Measurements from ENCODE around the gene DYNC1H1.
"Not testable (repeated sequence)": the region's sequence is repeated elsewhere in the genome, so short reads cannot be mapped to it uniquely, and the experiment has no call there.

Gene DYNC1H1

GRCh38 chr14:101966742-101967141 lies 2.4 kb downstream of the DYNC1H1 start:
- Mint-ChIP-seq H3K4me3 (peak overlapping the region; percentile 76), H3K36me3 (peaks cover 2% of the 10 kb centered on the region), H3K4me1 (ENCODE audit: low read depth) (peaks cover 46% of the 10 kb centered on the region), H3K9me3 (ENCODE audit: low read depth) (no peaks in the 10 kb centered on the region), H3K27me3 (no peaks in the 10 kb centered on the region), H3K27ac (peak overlapping the region; percentile 66)

DNA sequence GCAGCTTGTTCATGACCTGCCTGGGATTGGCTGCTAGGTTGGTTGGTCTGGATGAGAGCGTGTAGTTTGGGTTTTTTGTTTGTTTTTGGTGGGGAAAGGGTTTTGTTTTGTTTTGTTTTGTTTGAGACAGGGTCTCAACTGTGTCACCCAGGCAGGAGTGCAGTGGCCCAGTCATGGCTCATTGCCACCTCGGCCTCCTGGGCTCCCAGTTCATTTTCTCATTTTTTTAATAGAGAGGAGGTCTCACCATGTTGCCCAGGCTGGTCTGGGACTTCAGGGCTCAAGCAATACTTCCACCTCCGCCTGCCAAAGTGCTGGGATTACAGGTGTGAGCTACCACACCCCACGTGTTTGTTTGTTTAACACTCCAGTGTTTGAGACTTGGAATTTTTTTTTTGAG lies 3.8 kb downstream of the DYNC1H1 start:
- Mint-ChIP-seq H3K4me1 (ENCODE audit: low read depth) (peaks cover 57% of the 10 kb centered on the region), H3K27ac (peak overlapping the region; percentile 82), H3K36me3 (peaks cover 2% of the 10 kb centered on the region), H3K4me3 (no peak overlapping the region), H3K9me3 (ENCODE audit: low read depth) (no peaks in the 10 kb centered on the region), H3K27me3 (no peaks in the 10 kb centered on the region)

DNA sequence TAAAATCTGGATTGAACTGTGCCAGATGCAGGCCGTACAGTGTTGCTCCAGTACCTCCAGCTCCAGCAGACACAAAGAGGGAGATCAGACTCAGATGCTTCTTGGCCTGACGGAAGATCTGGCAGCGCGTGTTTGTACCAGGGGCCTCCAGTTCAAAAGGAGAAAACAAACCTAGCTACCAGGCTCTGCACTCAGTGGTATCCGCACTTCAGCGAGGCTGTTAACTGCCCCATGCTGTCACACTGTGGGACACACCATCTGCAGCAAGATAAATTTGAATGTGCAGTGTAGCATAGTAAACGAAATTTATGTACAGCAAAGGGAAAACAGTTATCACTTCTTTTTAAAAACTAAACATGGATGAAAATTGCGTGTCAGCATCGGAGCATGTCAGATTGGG lies 5.1 kb downstream of the DYNC1H1 start:
- H3K27ac Mint-ChIP-seq, result peak overlapping the region; percentile 61
- no peaks in the 10 kb centered on the region for H3K27me3 Mint-ChIP-seq
- peaks cover 53% of the 10 kb centered on the region for H3K4me1 Mint-ChIP-seq (ENCODE audit: low read depth)
- no peak overlapping the region for H3K4me3 Mint-ChIP-seq
- H3K9me3 Mint-ChIP-seq (ENCODE audit: low read depth), result no peaks in the 10 kb centered on the region
- peaks cover 2% of the 10 kb centered on the region for H3K36me3 Mint-ChIP-seq

DNA sequence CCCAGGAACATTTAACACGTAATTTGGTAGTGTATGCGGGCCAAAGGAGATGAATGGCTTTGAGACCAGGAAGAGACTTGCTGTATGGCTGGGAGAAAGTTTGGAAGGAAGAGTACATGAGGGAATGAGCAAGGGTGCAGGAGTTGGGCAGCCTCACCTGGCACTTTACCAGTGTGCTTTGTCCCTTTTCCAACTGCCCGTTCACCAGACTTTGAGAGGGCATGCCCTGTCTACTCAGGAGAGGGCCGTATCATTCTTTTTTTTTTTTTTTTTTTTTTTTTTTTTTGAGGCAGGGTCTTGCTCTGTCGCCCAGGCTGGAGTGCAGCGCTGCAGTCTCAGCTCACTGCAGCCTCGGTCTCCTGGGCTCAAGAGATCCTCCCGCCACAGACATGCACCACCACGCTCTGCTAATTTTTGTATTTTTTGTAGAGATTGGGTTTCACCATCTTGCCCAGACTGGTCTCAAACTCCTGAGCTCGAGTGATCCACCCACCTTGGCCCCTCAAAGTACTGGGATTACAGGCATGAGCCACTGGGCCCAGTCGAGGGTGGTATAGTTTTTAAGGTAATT lies 6.5 kb downstream of the DYNC1H1 start:
- Mint-ChIP-seq H3K36me3 (peaks cover 2% of the 10 kb centered on the region), H3K27ac (no peak overlapping the region), H3K4me1 (ENCODE audit: low read depth) (peaks cover 55% of the 10 kb centered on the region), H3K27me3 (no peaks in the 10 kb centered on the region), H3K9me3 (ENCODE audit: low read depth) (no peaks in the 10 kb centered on the region), H3K4me3 (no peak overlapping the region)

DNA sequence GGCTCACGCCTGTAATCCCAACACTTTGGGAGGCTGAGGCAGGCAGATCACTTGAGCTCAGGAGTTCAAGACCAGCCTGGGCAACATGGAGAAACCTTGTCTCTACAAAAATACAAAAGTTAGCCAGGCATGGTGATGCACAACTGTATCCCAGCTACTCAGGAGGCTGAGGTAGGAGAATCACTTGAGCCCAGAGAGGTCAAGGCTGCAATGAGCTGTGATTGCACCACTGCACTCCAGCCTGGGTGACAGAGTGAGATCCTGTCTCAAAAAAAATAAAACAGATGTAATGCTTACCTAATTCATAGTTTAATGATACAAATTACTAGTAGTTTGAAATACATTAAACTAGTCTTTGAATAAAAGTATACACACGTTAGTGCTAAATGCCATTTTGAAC lies 7.1 kb downstream of the DYNC1H1 start:
- not testable (repeated sequence) for H3K36me3 Mint-ChIP-seq; H3K9me3 Mint-ChIP-seq (ENCODE audit: low read depth); H3K27me3 Mint-ChIP-seq; H3K27ac Mint-ChIP-seq; H3K4me3 Mint-ChIP-seq
- peaks cover 52% of the 10 kb centered on the region for H3K4me1 Mint-ChIP-seq (ENCODE audit: low read depth)

DNA sequence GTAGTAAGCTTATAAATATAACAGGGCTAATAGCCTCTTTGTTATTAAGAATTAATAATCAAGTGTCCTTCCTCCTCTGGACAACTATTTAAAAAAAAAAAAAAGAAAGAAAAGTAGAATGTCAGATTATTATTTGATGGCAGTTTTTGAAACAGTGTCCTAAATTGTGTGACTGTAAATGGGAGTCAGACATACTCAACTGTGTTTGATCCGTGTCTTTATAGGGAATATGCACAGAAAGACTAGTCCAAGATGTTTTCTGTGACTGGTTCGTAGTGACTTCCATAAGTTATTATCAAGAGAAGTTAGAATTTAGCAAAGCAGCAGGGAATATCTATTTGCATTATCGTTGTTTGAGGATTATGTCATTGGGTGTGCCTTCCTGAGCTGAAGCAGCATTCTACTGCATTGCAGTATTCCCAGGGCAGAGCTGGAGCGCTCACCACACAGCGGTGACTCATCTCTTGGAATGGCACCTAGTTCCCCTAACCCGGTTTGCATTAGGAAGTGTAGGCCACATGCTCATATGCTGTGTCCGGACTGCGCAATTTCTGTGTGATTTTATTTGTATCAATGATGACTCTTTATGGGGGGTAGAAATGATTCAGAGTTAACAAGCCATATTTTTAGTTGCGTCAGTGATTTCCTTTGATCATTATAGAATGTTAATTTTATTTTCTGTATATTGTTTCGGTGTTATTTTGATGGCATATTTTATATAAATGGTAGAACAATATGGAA lies 7.9 kb downstream of the DYNC1H1 start:
- no peaks in the 10 kb centered on the region for H3K27me3 Mint-ChIP-seq
- no peak overlapping the region for H3K4me3 Mint-ChIP-seq
- peaks cover 2% of the 10 kb centered on the region for H3K36me3 Mint-ChIP-seq
- H3K27ac Mint-ChIP-seq, result peak overlapping the region; percentile 58
- no peaks in the 10 kb centered on the region for H3K9me3 Mint-ChIP-seq (ENCODE audit: low read depth)
- peaks cover 45% of the 10 kb centered on the region for H3K4me1 Mint-ChIP-seq (ENCODE audit: low read depth)

GRCh38 chr14:101973356-101973755 lies 9.0 kb downstream of the DYNC1H1 start:
- Mint-ChIP-seq H3K27me3 (no peaks in the 10 kb centered on the region), H3K9me3 (ENCODE audit: low read depth) (no peaks in the 10 kb centered on the region), H3K4me3 (no peak overlapping the region), H3K4me1 (ENCODE audit: low read depth) (peaks cover 37% of the 10 kb centered on the region), H3K36me3 (no peaks in the 10 kb centered on the region), H3K27ac (no peak overlapping the region)

DNA sequence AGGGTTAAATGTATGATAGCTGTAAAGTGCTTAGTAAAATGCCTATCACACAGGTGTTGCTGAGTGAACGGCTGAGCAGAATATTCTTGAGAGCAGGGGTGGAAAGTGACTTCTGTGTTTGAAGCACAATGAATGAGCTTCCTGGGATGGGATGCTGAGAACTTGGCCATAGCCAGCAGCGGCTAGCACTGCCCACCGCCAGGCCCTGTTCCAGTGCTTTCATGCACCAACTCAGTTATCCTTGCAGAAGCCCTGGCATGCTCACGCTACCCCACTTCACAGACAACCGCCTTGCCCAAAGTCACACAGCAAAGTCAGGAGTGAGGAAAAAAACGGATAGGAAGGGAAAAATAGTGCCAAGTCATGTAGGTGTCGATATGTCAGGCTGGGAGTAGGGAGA lies 10.9 kb downstream of the DYNC1H1 start:
- Mint-ChIP-seq H3K27me3 (no peaks in the 10 kb centered on the region), H3K36me3 (peaks cover 8% of the 10 kb centered on the region), H3K9me3 (ENCODE audit: low read depth) (no peaks in the 10 kb centered on the region), H3K4me3 (no peak overlapping the region), H3K27ac (no peak overlapping the region), H3K4me1 (ENCODE audit: low read depth) (peaks cover 26% of the 10 kb centered on the region)

DNA sequence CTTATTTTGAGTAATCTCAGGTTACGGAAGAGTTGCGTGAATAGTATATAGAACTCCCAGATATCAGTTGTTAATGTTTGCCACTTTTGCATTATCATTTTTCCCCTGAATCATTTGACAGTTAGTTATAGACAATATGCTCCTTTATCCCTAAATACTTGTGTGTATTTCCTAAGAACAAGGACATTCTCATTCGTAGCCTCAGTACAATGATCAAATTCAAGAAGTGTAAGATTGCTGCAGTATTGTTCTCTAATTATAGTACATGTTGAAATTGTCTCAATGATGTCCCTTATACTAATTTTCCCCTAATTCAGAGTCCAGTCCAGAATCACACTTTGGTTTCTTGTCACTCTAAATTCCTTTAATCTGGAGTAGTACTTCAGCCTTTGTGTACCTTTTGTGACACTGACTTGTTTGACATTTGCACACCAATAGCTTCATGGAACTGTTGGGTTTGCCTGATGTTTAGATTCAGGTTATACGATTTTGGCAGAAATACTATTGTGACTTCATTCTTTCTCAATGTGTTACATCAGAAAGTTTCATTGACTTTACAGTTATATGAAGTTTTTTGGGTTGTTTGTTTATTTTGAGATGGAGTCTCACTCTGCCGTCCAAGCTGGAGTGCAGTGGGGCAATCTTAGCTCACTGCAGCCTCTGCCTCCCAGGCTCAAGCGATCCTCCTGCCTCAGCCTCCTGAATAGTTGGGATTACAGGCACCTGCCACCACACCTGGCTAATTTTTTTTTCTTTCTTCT lies 13.1 kb downstream of the DYNC1H1 start:
- H3K36me3 Mint-ChIP-seq, result peaks cover 8% of the 10 kb centered on the region
- no peak overlapping the region for H3K27ac Mint-ChIP-seq
- peaks cover 11% of the 10 kb centered on the region for H3K4me1 Mint-ChIP-seq (ENCODE audit: low read depth)
- no peaks in the 10 kb centered on the region for H3K27me3 Mint-ChIP-seq
- H3K4me3 Mint-ChIP-seq, result no peak overlapping the region
- H3K9me3 Mint-ChIP-seq (ENCODE audit: low read depth), result no peaks in the 10 kb centered on the region

DNA sequence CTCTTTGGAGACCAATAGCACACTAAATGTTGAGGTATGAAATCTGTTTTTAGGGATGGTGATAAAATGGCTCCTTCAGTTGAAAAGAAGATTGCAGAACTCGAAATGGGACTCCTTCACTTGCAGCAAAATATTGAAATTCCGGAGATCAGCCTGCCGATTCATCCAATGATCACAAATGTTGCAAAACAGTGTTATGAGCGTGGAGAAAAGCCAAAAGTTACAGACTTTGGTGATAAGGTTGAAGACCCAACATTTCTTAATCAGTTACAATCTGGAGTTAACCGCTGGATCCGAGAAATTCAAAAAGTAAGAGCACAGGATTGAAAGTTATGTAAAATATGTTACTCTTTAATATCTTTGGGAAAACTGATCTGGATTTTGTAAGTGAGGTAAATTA lies 15.3 kb downstream of the DYNC1H1 start:
- H3K4me3 Mint-ChIP-seq, result no peak overlapping the region
- peak overlapping the region; percentile 24 for H3K27ac Mint-ChIP-seq
- H3K4me1 Mint-ChIP-seq (ENCODE audit: low read depth), result peaks cover 8% of the 10 kb centered on the region
- no peaks in the 10 kb centered on the region for H3K27me3 Mint-ChIP-seq
- H3K36me3 Mint-ChIP-seq, result peaks cover 12% of the 10 kb centered on the region
- H3K9me3 Mint-ChIP-seq (ENCODE audit: low read depth), result no peaks in the 10 kb centered on the region

GRCh38 chr14:101980251-101980650 lies 15.9 kb downstream of the DYNC1H1 start:
- H3K9me3 Mint-ChIP-seq (ENCODE audit: low read depth), result no peaks in the 10 kb centered on the region
- peaks cover 3% of the 10 kb centered on the region for H3K4me1 Mint-ChIP-seq (ENCODE audit: low read depth)
- H3K27ac Mint-ChIP-seq, result peak overlapping the region; percentile 24
- peaks cover 12% of the 10 kb centered on the region for H3K36me3 Mint-ChIP-seq
- H3K4me3 Mint-ChIP-seq, result no peak overlapping the region
- H3K27me3 Mint-ChIP-seq, result no peaks in the 10 kb centered on the region

- Mint-ChIP-seq H3K9me3 (ENCODE audit: low read depth) (no peaks in the 10 kb centered on the region), H3K27ac (peak overlapping the region; percentile 5), H3K36me3 (peaks cover 12% of the 10 kb centered on the region), H3K27me3 (no peaks in the 10 kb centered on the region), H3K4me1 (ENCODE audit: low read depth) (peaks cover 2% of the 10 kb centered on the region), H3K4me3 (no peak overlapping the region)
These were observed 16.3 kb downstream of the DYNC1H1 start for GRCh38 chr14:101980700-101981099.

DNA sequence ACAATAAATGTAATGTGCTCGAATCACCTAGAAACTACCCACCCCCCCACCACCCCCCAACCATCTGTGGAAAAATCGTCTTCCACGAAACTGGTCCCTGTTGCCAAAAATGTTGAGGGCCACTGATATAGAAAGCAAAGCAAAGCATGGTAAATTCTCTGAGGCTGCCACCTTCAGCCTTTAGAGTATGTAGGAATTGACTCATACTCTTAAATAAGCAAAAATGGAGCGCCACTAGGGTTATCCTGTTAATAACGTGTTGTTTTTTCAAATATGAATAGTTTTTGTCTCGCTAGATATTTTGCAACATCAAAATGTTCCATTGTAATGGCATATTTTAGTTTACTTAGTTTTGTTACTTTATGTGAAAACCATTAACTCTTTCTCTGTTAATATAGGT lies 18.2 kb downstream of the DYNC1H1 start:
- Mint-ChIP-seq H3K4me1 (ENCODE audit: low read depth) (peaks cover 2% of the 10 kb centered on the region), H3K9me3 (ENCODE audit: low read depth) (no peaks in the 10 kb centered on the region), H3K4me3 (no peak overlapping the region), H3K27ac (peak overlapping the region; percentile 28), H3K27me3 (no peaks in the 10 kb centered on the region), H3K36me3 (peaks cover 14% of the 10 kb centered on the region)

- H3K4me3 Mint-ChIP-seq; H3K27me3 Mint-ChIP-seq; H3K27ac Mint-ChIP-seq; H3K4me1 Mint-ChIP-seq (ENCODE audit: low read depth); H3K9me3 Mint-ChIP-seq (ENCODE audit: low read depth): not testable (repeated sequence)
- peaks cover 21% of the 10 kb centered on the region for H3K36me3 Mint-ChIP-seq
These were observed 20.5 kb downstream of the DYNC1H1 start for GRCh38 chr14:101984831-101985230.

- no peak overlapping the region for H3K4me3 Mint-ChIP-seq
- no peaks in the 10 kb centered on the region for H3K4me1 Mint-ChIP-seq (ENCODE audit: low read depth)
- no peak overlapping the region for H3K27ac Mint-ChIP-seq
- no peaks in the 10 kb centered on the region for H3K9me3 Mint-ChIP-seq (ENCODE audit: low read depth)
- peaks cover 23% of the 10 kb centered on the region for H3K36me3 Mint-ChIP-seq
- H3K27me3 Mint-ChIP-seq, result no peaks in the 10 kb centered on the region
These were observed 21.6 kb downstream of the DYNC1H1 start for GRCh38 chr14:101985957-101986356.

All from activated naive CD8-positive, alpha-beta T cell (primary cell).